H1 (cell line): Measurements from ENCODE around the gene CCDC127. TPM values are rescaled to one million over a fixed set of nuclear protein-coding genes. Genes with fewer than 3 reads are reported as not detected.
A peak's percentile ranks its signal among the peaks of the same experiment; 100 is the strongest.

Experiments
- CTCF ChIA-PET: fragments of 300-600 bp; sonication (Branson Sonifier 250); formaldehyde crosslinking; loops from one replicate; lab custom pipeline; 2021; ENCODE audit not compliant: partially characterized antibody; lab: Charles Lee
- POLR2A ChIA-PET: fragments of 300-600 bp; sonication (Branson Sonifier 250); formaldehyde crosslinking; loops from one replicate; lab custom pipeline; 2021; ENCODE audit warnings: inconsistent platforms; ENCODE audit not compliant: partially characterized antibody; lab: Charles Lee
- DNase-seq, 2 experiments: peaks; one replicate each; pipeline versions ENCODE4 v3.0.0 to v3.0.0-alpha.2; 2010 to 2022; ENCODE audit warnings: low spot score in 2 of 2, low read depth in 1 of 2, mixed read lengths in 1 of 2
- FAIRE-seq: peaks from 2 replicates; lab custom pipeline; 2011; peaks lifted over from hg19 to GRCh38; lab: Jason Lieb, UNC
- H2AFZ ChIP-seq: 2 replicates; pipeline ENCODE4 v1.8.1; 2012; ENCODE audit warnings: low read length, inconsistent platforms
- H2AK5ac ChIP-seq: 2 replicates; pipeline ENCODE4 v1.6.1; 2013; ENCODE audit warnings: low read depth, low read length
- H2BK120ac ChIP-seq: replicated peaks from 2 replicates; pipeline ENCODE3; 2013; ENCODE audit warnings: low read depth, low read length, inconsistent platforms
- H2BK12ac ChIP-seq: 2 replicates; pipeline ENCODE4 v1.6.1; 2013; ENCODE audit warnings: low read depth, low read length
- H2BK15ac ChIP-seq: 2 replicates; pipeline ENCODE4 v1.6.1; 2013; ENCODE audit warnings: low read length
- H2BK20ac ChIP-seq: 2 replicates; pipeline ENCODE4 v1.6.1; 2013; ENCODE audit warnings: low read length
- H2BK5ac ChIP-seq: 2 replicates; pipeline ENCODE4 v1.6.1; 2013; ENCODE audit warnings: low read depth, low read length
- H3K14ac ChIP-seq: 2 replicates; pipeline ENCODE4 v1.6.1; 2013; ENCODE audit warnings: inconsistent platforms; ENCODE audit not compliant: insufficient read length
- H3K18ac ChIP-seq: 2 replicates; pipeline ENCODE4 v1.6.1; 2013; ENCODE audit warnings: low read length; ENCODE audit errors: extremely low read depth
- H3K23ac ChIP-seq: 2 replicates; pipeline ENCODE4 v1.6.1; 2013; ENCODE audit warnings: inconsistent platforms; ENCODE audit not compliant: insufficient read length
- H3K23me2 ChIP-seq: 2 replicates; pipeline ENCODE4 v1.6.1; 2013; ENCODE audit warnings: low read depth, low read length
- H3K27ac ChIP-seq: 2 replicates; pipeline ENCODE4 v1.6.1; 2011; ENCODE audit warnings: low read depth, low read length, inconsistent platforms
- H3K27me3 ChIP-seq, 4 experiments: replicated peaks in 1 of 4; 1 replicate in 1 of 4; 2 replicates in 3 of 4; pipeline versions ENCODE4 v1.6.1 to v1.8.1; 2011 to 2013; ENCODE audit warnings: low read length in 3 of 4, mild to moderate bottlenecking in 3 of 4, inconsistent platforms in 2 of 4, mixed read lengths in 2 of 4, moderate library complexity in 1 of 4; ENCODE audit not compliant: control insufficient read depth in 3 of 4, insufficient read depth in 3 of 4; ENCODE audit errors: extremely low read depth in 1 of 4
- H3K36me3 ChIP-seq, 4 experiments: 2 replicates each; pipeline versions ENCODE4 v1.6.1 to v1.8.1; 2011 to 2013; ENCODE audit warnings: mild to moderate bottlenecking in 4 of 4, low read length in 3 of 4, moderate library complexity in 2 of 4, control low read depth in 1 of 4, inconsistent platforms in 1 of 4; ENCODE audit not compliant: insufficient read depth in 4 of 4, control insufficient read depth in 2 of 4
- H3K4ac ChIP-seq: replicated peaks from 2 replicates; pipeline ENCODE3; 2013; ENCODE audit warnings: low read length, low read depth, mixed read lengths, inconsistent platforms; ENCODE audit not compliant: insufficient read length
- H3K4me1 ChIP-seq, 4 experiments: replicated peaks in 1 of 4; 1 replicate in 1 of 4; 2 replicates in 3 of 4; pipeline versions ENCODE4 v1.6.1 to v1.8.1; 2011 to 2013; ENCODE audit warnings: low read length in 3 of 4, inconsistent platforms in 2 of 4, mixed read lengths in 1 of 4; ENCODE audit not compliant: insufficient read depth in 4 of 4, control insufficient read depth in 3 of 4
- H3K4me2 ChIP-seq, 2 experiments: 2 replicates each; pipeline versions ENCODE4 v1.6.1 to v1.8.1; 2011 to 2013; ENCODE audit warnings: low read depth in 2 of 2, low read length in 2 of 2, control low read depth in 1 of 2, inconsistent platforms in 1 of 2, mild to moderate bottlenecking in 1 of 2; ENCODE audit not compliant: insufficient read depth in 1 of 2
- H3K4me3 ChIP-seq, 4 experiments: fragments of 200-600, 300-600 bp in 1 of 4; sonication (generic), shearing (Covaris generic), sonication (Bioruptor Twin) in 1 of 4; 2 replicates each; pipeline versions ENCODE4 v1.5.1 to v1.8.1; 2011 to 2016; ENCODE audit warnings: low read length in 4 of 4, low read depth in 3 of 4, control low read depth in 2 of 4, inconsistent platforms in 2 of 4, mild to moderate bottlenecking in 2 of 4, mixed read lengths in 1 of 4, moderate library complexity in 1 of 4; ENCODE audit not compliant: insufficient read depth in 2 of 4; ENCODE audit errors: extremely low read depth in 1 of 4
- H3K56ac ChIP-seq: replicated peaks from 2 replicates; pipeline ENCODE3; 2013; ENCODE audit warnings: low read depth, mild to moderate bottlenecking, mixed read lengths, low read length, inconsistent platforms; ENCODE audit not compliant: insufficient read length
- H3K79me1 ChIP-seq: 2 replicates; pipeline ENCODE4 v1.6.1; 2013; ENCODE audit warnings: low read depth, low read length, control low read depth
- H3K79me2 ChIP-seq, 2 experiments: 2 replicates each; pipeline versions ENCODE4 v1.6.1 to v1.8.1; 2012 to 2013; ENCODE audit warnings: low read length in 2 of 2, mild to moderate bottlenecking in 2 of 2, inconsistent platforms in 1 of 2; ENCODE audit not compliant: insufficient read depth in 2 of 2, control insufficient read depth in 1 of 2
- H3K9ac ChIP-seq, 4 experiments: replicated peaks in 1 of 4; 1 replicate in 1 of 4; 2 replicates in 3 of 4; pipeline versions ENCODE4 v1.6.1 to v1.8.1; 2011 to 2013; ENCODE audit warnings: low read depth in 3 of 4, low read length in 3 of 4, control low read depth in 2 of 4, mild to moderate bottlenecking in 2 of 4, moderate library complexity in 2 of 4, inconsistent platforms in 1 of 4; ENCODE audit errors: extremely low read depth in 1 of 4
- H3K9me3 ChIP-seq, 2 experiments: 2 replicates each; pipeline versions ENCODE4 v1.6.1 to v1.8.1; 2012 to 2013; ENCODE audit warnings: mild to moderate bottlenecking in 2 of 2, moderate library complexity in 2 of 2, control low read depth in 1 of 2, inconsistent platforms in 1 of 2, low read depth in 1 of 2, low read length in 1 of 2, mixed read lengths in 1 of 2; ENCODE audit not compliant: insufficient read depth in 2 of 2
- H4K20me1 ChIP-seq, 2 experiments: replicated peaks in 1 of 2; 2 replicates each; pipeline versions ENCODE3 to v1.8.1; 2011 to 2013; ENCODE audit warnings: inconsistent platforms in 2 of 2, low read length in 2 of 2, mild to moderate bottlenecking in 1 of 2; ENCODE audit not compliant: insufficient read depth in 2 of 2, control insufficient read depth in 1 of 2
- H4K5ac ChIP-seq: 2 replicates; pipeline ENCODE4 v1.6.1; 2013; ENCODE audit warnings: low read length, low read depth, mixed read lengths, inconsistent platforms; ENCODE audit not compliant: insufficient read length
- H4K8ac ChIP-seq: 2 replicates; pipeline ENCODE4 v1.8.0; 2013; ENCODE audit warnings: mild to moderate bottlenecking, moderate library complexity, low read length, inconsistent platforms; ENCODE audit not compliant: insufficient read depth; ENCODE audit errors: extremely low read depth
- H4K91ac ChIP-seq: replicated peaks from 2 replicates; pipeline ENCODE3; 2013; ENCODE audit warnings: low read length, mixed read lengths, inconsistent platforms; ENCODE audit not compliant: insufficient read length
- ATF3 ChIP-seq: IDR thresholded peaks from 2 replicates; pipeline ENCODE4 v1.6.1; 2011; ENCODE audit warnings: low read depth, mild to moderate bottlenecking, low read length; ENCODE audit not compliant: insufficient read depth
- BCL11A ChIP-seq, 2 experiments: IDR thresholded peaks; one replicate each; pipeline ENCODE4 v1.6.1; 2011; ENCODE audit warnings: low read depth in 2 of 2, low read length in 2 of 2, mild to moderate bottlenecking in 2 of 2
- CREB1 ChIP-seq: IDR thresholded peaks from 2 replicates; pipeline ENCODE4 v1.6.1; 2012; ENCODE audit warnings: inconsistent platforms
- EZH2 ChIP-seq: fragments of 200-600 bp; sonication (generic); IDR thresholded peaks from 2 replicates; pipeline ENCODE4 v1.7.1; 2012; ENCODE audit warnings: low read depth, mild to moderate bottlenecking, moderate library complexity, low read length, inconsistent platforms; ENCODE audit not compliant: severe bottlenecking
- MAFK ChIP-seq: IDR thresholded peaks from 2 replicates; pipeline ENCODE4 v1.6.1; 2012; ENCODE audit warnings: low read depth, mild to moderate bottlenecking, improper control_type of control experiment, low read length
- NRF1 ChIP-seq: IDR thresholded peaks from 2 replicates; pipeline ENCODE4 v1.6.1; 2011; ENCODE audit warnings: mild to moderate bottlenecking, low read depth, low read length, improper control_type of control experiment
- RAD21 ChIP-seq, 2 experiments: IDR thresholded peaks in 1 of 2; conservative IDR thresholded peaks in 1 of 2; 2 replicates each; pipeline ENCODE4 v1.6.1; 2011; ENCODE audit warnings: low read depth in 2 of 2, low read length in 2 of 2, improper control_type of control experiment in 1 of 2, inconsistent platforms in 1 of 2, mild to moderate bottlenecking in 1 of 2, moderate library complexity in 1 of 2
- RNF2 ChIP-seq: fragments of 200-900, 300-1000 bp; sonication (generic); IDR thresholded peaks from 2 replicates; pipeline ENCODE4 v1.7.1; 2016; ENCODE audit warnings: borderline replicate concordance, low read depth, mild to moderate bottlenecking, antibody characterized with exemption, low read length; ENCODE audit not compliant: poor library complexity, severe bottlenecking; ENCODE audit errors: missing control alignments
- SAP30 ChIP-seq: fragments of 300-600 bp; sonication (generic); IDR thresholded peaks from 2 replicates; pipeline ENCODE4 v1.7.1; 2012; ENCODE audit warnings: low read length, moderate library complexity, mild to moderate bottlenecking, inconsistent platforms; ENCODE audit not compliant: insufficient read depth, insufficient replicate concordance
- SP1 ChIP-seq: IDR thresholded peaks from 2 replicates; pipeline ENCODE4 v1.6.1; 2011; ENCODE audit warnings: low read depth, low read length
- TEAD4 ChIP-seq: IDR thresholded peaks from 2 replicates; pipeline ENCODE4 v1.6.1; 2012; ENCODE audit warnings: low read depth, low read length, inconsistent platforms, mixed read lengths
- ZNF274 ChIP-seq: IDR thresholded peaks from 2 replicates; pipeline ENCODE4 v1.7.0; 2012; ENCODE audit warnings: low read length, borderline replicate concordance; ENCODE audit errors: extremely low read depth
- WGBS, 2 experiments: shearing (Covaris generic) in 1 of 2; methylation state at CpG; one replicate each; pipeline versions ENCODE4 v1.1.6 to v1.1.7; 2013 to 2015; ENCODE audit warnings: low lambda C conversion rate in 2 of 2, mixed read lengths in 2 of 2, inconsistent platforms in 1 of 2, low coverage in 1 of 2, missing lambda C conversion rate in 1 of 2; ENCODE audit not compliant: insufficient replicate concordance in 2 of 2, insufficient coverage in 1 of 2, insufficient read length in 1 of 2; ENCODE audit errors: extremely low coverage in 1 of 2, missing lambda C conversion rate in 1 of 2; 5-methylcytosine and 5-hydroxymethylcytosine counted together
- polyA plus RNA-seq, 7 experiments: library from polyadenylated mRNA; depleted of rRNA in 3 of 7; stranded (reverse) in 5 of 7; unstranded in 2 of 7; fragments of >200 nt in 5 of 7; fragments of 200-250 nt in 2 of 7; gene quantifications; 1 replicate in 5 of 7; 2 replicates in 1 of 7; 4 replicates in 1 of 7; pipeline versions ENCODE4 v1.2.1 to v1.2.3, GENCODE V29; 2011 to 2013; ENCODE audit warnings: missing spikeins in 2 of 7, mixed read lengths in 2 of 7
- total RNA-seq: library from RNA; stranded (reverse); fragmentation: NEBNext Ultra II Directional; extraction: Animal tissue kit (Norgen Biotek cat#: 25700); gene quantifications from 2 replicates; pipeline ENCODE4 v1.2.1, GENCODE V29; 2021

Gene CCDC127
- total and polyA plus RNA-seq, 2 of the 8 experiments (the other 6 are each of a cell fraction or from before 2014, with no cell fraction given): 2.9 to 8.0 TPM

DNA sequence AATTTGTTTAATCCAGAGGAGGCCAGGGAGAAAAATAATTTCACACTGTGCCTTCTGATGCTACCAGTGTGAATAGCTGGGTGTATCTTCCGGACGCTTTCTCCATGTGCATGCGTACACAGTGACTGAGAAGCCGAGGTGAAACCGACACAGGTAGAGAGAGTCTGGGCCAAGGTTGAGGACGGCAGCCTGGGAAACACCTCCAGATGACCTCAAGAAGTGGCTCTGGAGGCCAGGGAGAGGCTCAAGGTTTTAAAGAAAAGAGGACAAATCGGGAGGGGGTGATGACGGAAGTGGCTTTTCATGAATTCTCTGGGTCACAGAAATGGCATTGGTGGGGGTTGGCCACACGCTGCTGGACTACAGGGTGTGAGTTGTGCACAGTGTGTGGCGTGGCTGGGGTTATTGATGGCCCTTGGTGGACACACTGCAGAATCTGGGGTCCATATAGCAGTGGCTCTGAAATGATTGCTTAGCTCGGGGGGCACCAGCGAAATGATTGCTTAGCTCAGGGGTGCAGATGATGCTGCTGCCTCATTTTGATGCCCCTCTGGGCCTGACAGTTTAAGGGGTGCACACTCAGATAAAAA lies 60.7 kb downstream of the CCDC127 start:
- Histone ChIP-seq H3K23ac (no peak overlapping the region), H3K9me3 (no peaks in the 10 kb centered on the region), H4K8ac (no peak overlapping the region), H2BK15ac (no peak overlapping the region), H3K9ac (no peak overlapping the region), H2BK20ac (no peak overlapping the region), H3K4me2 (no peak overlapping the region), H3K18ac (no peak overlapping the region), H2BK120ac (no peak overlapping the region), H2AK5ac (no peak overlapping the region), H4K91ac (no peak overlapping the region), H3K4ac (no peak overlapping the region), H2BK5ac (no peak overlapping the region), H3K79me2 (no peaks in the 10 kb centered on the region), H2BK12ac (no peak overlapping the region), H3K79me1 (no peaks in the 10 kb centered on the region; the same call in 1 of the 2 replicates), H3K27ac (no peak overlapping the region), H4K5ac (no peak overlapping the region), H3K4me3 (no peak overlapping the region), H3K56ac (no peak overlapping the region), H3K27me3 (no peaks in the 10 kb centered on the region), H3K4me1 (peaks cover 0 to 2% (median 0%) of the 10 kb centered on the region in 4 experiments; a peak in 2 of 7 replicates), H4K20me1 (peaks cover 0 to 4% of the 10 kb centered on the region in 2 experiments), H3K36me3 (peaks cover 14 to 79% (median 34%) of the 10 kb centered on the region in 4 experiments; a peak in 7 of 8 replicates), H2AFZ (no peak overlapping the region), H3K14ac (no peak overlapping the region), H3K23me2 (no peaks in the 10 kb centered on the region)
- DNase-seq: peak in 1 of 2 experiments; percentile 35
- ChIA-PET POLR2A (interaction anchor here (1.3 to 1.5 kb wide), 3 partner anchors 11 to 19 kb away, joined by 3 to 5 read pairs (median 4); no protein-coding TSS in a partner anchor), CTCF (interaction anchor here (0.5 to 0.6 kb wide), 2 partner anchors 10 to 37 kb away, joined by 3 read pairs; no protein-coding TSS in a partner anchor)
- WGBS, 2 experiments: 91% methylated on average over 12 of the region's 12 CpGs; no CpG with 5 or more reads in 1 of the 2 experiments
- FAIRE-seq: no peak
- no peak for TF ChIP-seq RAD21 (IDR thresholded peaks at IDR 0.05 in 1 of 2, conservative IDR thresholded peaks at IDR 0.05 in 1 of 2; ENCODE audit: low read depth in 2 of 2, low read length in 2 of 2)
- no peak for TF ChIP-seq ATF3
- no peak for TF ChIP-seq NRF1
- TF ChIP-seq BCL11A (IDR thresholded peaks at IDR 0.05; ENCODE audit: low read depth in 2 of 2, low read length in 2 of 2): no peak
- TF ChIP-seq MAFK: no peak
- TF ChIP-seq SP1: no peak
- no peak for TF ChIP-seq SAP30
- no peak for TF ChIP-seq EZH2
- no peak for TF ChIP-seq RNF2
- TF ChIP-seq CREB1: no peak
- TF ChIP-seq ZNF274: no peak
- no peak for TF ChIP-seq TEAD4
